Omental fat pad (tissue), 4 donors: ENCODE measurements around the gene FREY1. TPM values are rescaled to one million over a fixed set of nuclear protein-coding genes. Genes with fewer than 3 reads are reported as not detected.

Experiments
- ATAC-seq: fragments of 150-250 bp; one replicate; pipeline ENCODE4 v1.9.1; 2016; ENCODE audit warnings: mild to moderate bottlenecking, moderate library complexity; ENCODE audit not compliant: low FRiP score
- DNase-seq: peaks from one replicate; pipeline ENCODE4 v3.0.0-alpha.2; 2019; ENCODE audit warnings: low spot score
- total RNA-seq, 4 donors: library from RNA; depleted of rRNA; stranded (reverse); fragments of >200 nt; gene quantifications; one replicate each; pipeline ENCODE4 v1.1.0, GENCODE V29; 2016
- TF ChIP-seq, protein P1 (sequence below), 3 donors: fragments of 450-650 bp; IDR thresholded peaks; one replicate each; pipeline ENCODE4 v1.5.1; 2016 to 2017; ENCODE audit warnings: antibody characterized with exemption in 3 of 3, mild to moderate bottlenecking in 3 of 3, moderate library complexity in 2 of 3

The FREY1 gene
- total RNA-seq, 4 donors from 2014 or later: 1.6 TPM; not detected in 3

- TF ChIP-seq, protein P1, sequence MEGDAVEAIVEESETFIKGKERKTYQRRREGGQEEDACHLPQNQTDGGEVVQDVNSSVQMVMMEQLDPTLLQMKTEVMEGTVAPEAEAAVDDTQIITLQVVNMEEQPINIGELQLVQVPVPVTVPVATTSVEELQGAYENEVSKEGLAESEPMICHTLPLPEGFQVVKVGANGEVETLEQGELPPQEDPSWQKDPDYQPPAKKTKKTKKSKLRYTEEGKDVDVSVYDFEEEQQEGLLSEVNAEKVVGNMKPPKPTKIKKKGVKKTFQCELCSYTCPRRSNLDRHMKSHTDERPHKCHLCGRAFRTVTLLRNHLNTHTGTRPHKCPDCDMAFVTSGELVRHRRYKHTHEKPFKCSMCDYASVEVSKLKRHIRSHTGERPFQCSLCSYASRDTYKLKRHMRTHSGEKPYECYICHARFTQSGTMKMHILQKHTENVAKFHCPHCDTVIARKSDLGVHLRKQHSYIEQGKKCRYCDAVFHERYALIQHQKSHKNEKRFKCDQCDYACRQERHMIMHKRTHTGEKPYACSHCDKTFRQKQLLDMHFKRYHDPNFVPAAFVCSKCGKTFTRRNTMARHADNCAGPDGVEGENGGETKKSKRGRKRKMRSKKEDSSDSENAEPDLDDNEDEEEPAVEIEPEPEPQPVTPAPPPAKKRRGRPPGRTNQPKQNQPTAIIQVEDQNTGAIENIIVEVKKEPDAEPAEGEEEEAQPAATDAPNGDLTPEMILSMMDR (IDR thresholded peaks at IDR 0.05): no peak
- no peak for DNase-seq
- no peak for ATAC-seq
Observed at GRCh38 chr11:45939836-45940235, 32.8 kb upstream of the FREY1 start.

DNA sequence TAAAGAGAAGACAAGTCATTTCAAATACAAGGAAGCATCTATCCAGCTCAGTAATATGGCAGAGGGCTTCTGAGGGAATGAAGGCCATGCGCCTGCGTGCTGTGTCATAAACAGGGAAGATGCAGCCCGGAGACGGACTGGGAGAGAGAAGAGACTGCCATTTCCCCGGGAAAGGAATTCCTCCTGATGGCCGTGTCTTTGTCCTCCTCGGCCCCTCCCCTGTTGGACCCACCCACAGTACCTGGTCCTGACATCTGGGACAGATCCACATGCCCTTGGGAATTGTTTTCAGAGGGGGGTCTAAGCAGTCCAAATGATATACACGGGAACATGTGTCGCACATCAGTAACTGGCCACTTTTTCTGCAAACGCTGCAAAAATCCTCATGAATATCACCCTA, 30.8 kb upstream of the FREY1 start:
- no peak for DNase-seq

GRCh38 chr11:45936511-45937054, 29.5 kb upstream of the FREY1 start:
- TF ChIP-seq, protein P1 (IDR thresholded peaks at IDR 0.05): no peak
- no peak for ATAC-seq
- DNase-seq: no peak

More for the DNA sequence above, 30.8 kb upstream of the FREY1 start:
- TF ChIP-seq, protein P1 (IDR thresholded peaks at IDR 0.05): no peak
- no peak for ATAC-seq

DNA sequence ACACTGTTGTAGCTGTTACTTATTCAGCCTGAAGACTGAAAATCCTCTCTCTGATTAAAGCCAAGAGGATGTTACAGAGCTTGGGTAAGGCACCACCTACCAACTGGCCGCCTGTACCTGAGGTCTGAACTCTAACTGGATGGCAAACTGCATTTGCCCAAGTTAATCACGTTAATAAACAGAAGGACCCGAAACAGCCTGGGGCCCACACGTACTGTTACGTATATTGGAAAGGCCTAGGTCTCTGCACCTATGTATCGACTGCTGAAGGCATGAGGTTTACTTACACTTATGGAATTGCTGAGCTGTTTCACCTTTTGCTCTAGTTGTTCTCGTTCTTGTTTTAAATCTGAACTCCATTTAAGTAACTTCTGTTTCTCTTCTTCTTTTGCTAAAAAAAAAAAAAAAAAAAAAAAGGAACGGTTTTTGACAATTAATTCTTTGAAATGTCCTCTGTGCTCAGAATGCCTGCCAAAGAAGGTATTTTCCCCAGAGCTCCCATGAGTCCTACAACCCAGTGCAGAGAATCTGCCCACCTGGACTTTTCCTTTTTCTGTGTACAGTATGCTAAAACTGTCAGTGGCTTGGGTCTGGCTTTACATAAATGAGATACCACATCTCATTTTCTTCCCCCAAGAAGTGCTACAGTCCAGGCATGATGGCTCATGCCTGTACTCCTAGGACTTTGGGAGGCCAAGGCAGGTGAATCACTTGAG, 28.4 kb upstream of the FREY1 start:
- no peak for ATAC-seq
- no peak for DNase-seq
- TF ChIP-seq, protein P1 (IDR thresholded peaks at IDR 0.05): no peak

DNA sequence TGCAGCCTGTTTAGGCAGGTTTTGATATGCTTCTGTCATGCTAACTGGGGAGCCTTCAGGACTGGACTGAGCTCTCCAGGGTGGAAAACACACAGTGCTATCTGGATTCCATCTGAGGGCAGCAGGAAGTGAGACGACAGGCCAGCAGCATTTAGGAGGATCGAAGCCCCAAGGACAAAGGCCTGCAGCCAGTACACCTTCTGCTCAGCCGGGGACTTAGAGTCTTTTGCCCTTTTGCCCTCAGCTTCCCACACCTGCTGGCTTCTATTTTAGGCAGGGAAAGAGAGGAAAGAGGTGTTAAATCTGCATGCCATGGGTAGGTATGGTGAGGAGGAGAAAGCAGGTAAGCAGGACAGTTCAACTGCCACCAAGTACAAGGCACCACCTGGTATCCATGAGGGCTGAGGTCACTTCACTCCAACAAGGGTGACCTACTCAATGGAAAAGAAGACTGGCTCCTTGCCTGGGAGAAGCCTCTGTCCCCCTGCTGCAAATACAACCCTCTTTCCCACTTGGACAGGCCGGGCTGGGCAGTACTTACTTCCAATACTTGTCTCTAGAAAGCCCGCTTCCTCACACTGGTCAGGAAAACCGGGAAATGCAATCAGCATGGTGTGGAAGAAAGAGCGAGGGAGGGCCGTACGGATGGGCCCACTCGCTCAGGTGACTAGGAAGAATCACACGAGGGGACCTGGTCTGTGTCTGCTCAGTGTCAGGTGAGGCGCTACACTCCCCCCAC, 27.7 kb upstream of the FREY1 start:
- TF ChIP-seq, protein P1 (IDR thresholded peaks at IDR 0.05): no peak
- ATAC-seq (no peak), DNase-seq (no peak)

GRCh38 chr11:45933846-45934579, 26.9 kb upstream of the FREY1 start:
- DNase-seq (no peak), ATAC-seq (no peak)
- TF ChIP-seq, protein P1 (IDR thresholded peaks at IDR 0.05): no peak
